HEK293 (cell line): ENCODE data around the gene CYP27C1.
"Not testable (repeated sequence)": the region's sequence is repeated elsewhere in the genome, so short reads cannot be mapped to it uniquely, and the experiment has no call there.

Source experiments
- CTCF ChIA-PET: fragments of 350-600 bp; formaldehyde crosslinking; extraction: SDS; loops from one replicate; lab custom pipeline; 2021; ENCODE audit warnings: antibody characterized with exemption; lab: Yijun Ruan, JAX
- POLR2A ChIA-PET: fragments of 300-600 bp; formaldehyde crosslinking; extraction: SDS; loops from one replicate; lab custom pipeline; 2020; ENCODE audit warnings: antibody characterized with exemption, inconsistent platforms; lab: Yijun Ruan, JAX
- H3K27ac ChIP-seq: fragments of 200-500 bp; sonication (Bioruptor generic); 2 replicates; pipeline ENCODE4 v1.5.1; 2014; ENCODE audit warnings: low read depth, low read length, control low read depth, inconsistent platforms; ENCODE audit errors: extremely low read depth
- H3K36me3 ChIP-seq, 2 experiments: fragments of 200-500 bp in 1 of 2; sonication (Bioruptor generic) in 1 of 2; 1 replicate in 1 of 2; 2 replicates in 1 of 2; pipeline ENCODE4 v1.5.1; 2014 to 2017; ENCODE audit warnings: inconsistent platforms in 2 of 2, low read length in 2 of 2; ENCODE audit not compliant: control insufficient read depth in 2 of 2, insufficient read depth in 1 of 2
- H3K4me1 ChIP-seq: fragments of 200-500 bp; sonication (Bioruptor generic); 2 replicates; pipeline ENCODE4 v1.5.1; 2014; ENCODE audit warnings: mild to moderate bottlenecking, low read length, inconsistent platforms; ENCODE audit not compliant: control insufficient read depth, insufficient read depth
- H3K4me3 ChIP-seq: 2 replicates; pipeline ENCODE4 v1.5.1; 2011; ENCODE audit warnings: low read depth, mild to moderate bottlenecking, control low read depth, low read length, moderate library complexity
- H3K9me3 ChIP-seq: fragments of 200-500 bp; sonication (Bioruptor generic); 2 replicates; pipeline ENCODE4 v1.5.1; 2014; ENCODE audit warnings: low read depth, low read length, inconsistent platforms; ENCODE audit not compliant: control insufficient read depth, insufficient read depth
- BCL6B ChIP-seq: fragments of 450-650 bp; formaldehyde crosslinking; IDR thresholded peaks from 2 replicates; pipeline ENCODE4 v1.5.1; 2017; ENCODE audit warnings: missing biosample characterization, missing genetic modification characterization
- MZF1 ChIP-seq: fragments of 450-650 bp; formaldehyde crosslinking; IDR thresholded peaks from 2 replicates; pipeline ENCODE4 v1.5.1; 2017; ENCODE audit warnings: missing biosample characterization, missing genetic modification characterization, borderline replicate concordance
- REPIN1 ChIP-seq: fragments of 450-650 bp; formaldehyde crosslinking; IDR thresholded peaks from 2 replicates; pipeline ENCODE4 v1.5.1; 2017; ENCODE audit warnings: missing biosample characterization, missing genetic modification characterization, low read depth
- ZBTB26 ChIP-seq: fragments of 450-650 bp; formaldehyde crosslinking; optimal IDR thresholded peaks from 2 replicates; pipeline ENCODE3; 2016; ENCODE audit warnings: missing biosample characterization, mild to moderate bottlenecking, missing genetic modification characterization
- ZFP3 ChIP-seq: fragments of 450-650 bp; formaldehyde crosslinking; IDR thresholded peaks from 2 replicates; pipeline ENCODE4 v1.5.1; 2016; ENCODE audit warnings: low read depth, missing biosample characterization, missing genetic modification characterization
- ZIC2 ChIP-seq: fragments of 450-650 bp; formaldehyde crosslinking; IDR thresholded peaks from 2 replicates; pipeline ENCODE4 v1.5.1; 2016; ENCODE audit warnings: missing biosample characterization, missing genetic modification characterization
- ZNF132 ChIP-seq: fragments of 450-650 bp; formaldehyde crosslinking; IDR thresholded peaks from 2 replicates; pipeline ENCODE4 v1.5.1; 2017; ENCODE audit warnings: missing biosample characterization, missing genetic modification characterization, borderline replicate concordance
- ZNF2 ChIP-seq: fragments of 450-650 bp; formaldehyde crosslinking; IDR thresholded peaks from 2 replicates; pipeline ENCODE4 v1.5.1; 2016; ENCODE audit warnings: missing biosample characterization, missing genetic modification characterization
- ZNF221 ChIP-seq: fragments of 450-650 bp; formaldehyde crosslinking; IDR thresholded peaks from 2 replicates; pipeline ENCODE4 v1.5.1; 2017; ENCODE audit warnings: missing biosample characterization, missing genetic modification characterization, borderline replicate concordance
- ZNF23 ChIP-seq: fragments of 450-650 bp; formaldehyde crosslinking; IDR thresholded peaks from 2 replicates; pipeline ENCODE4 v1.5.1; 2016; ENCODE audit warnings: missing biosample characterization, missing genetic modification characterization, borderline replicate concordance
- ZNF292 ChIP-seq: fragments of 450-650 bp; formaldehyde crosslinking; IDR thresholded peaks from 2 replicates; pipeline ENCODE4 v1.5.1; 2016; ENCODE audit warnings: low read depth, missing biosample characterization, missing genetic modification characterization, borderline replicate concordance
- ZNF366 ChIP-seq: fragments of 450-650 bp; formaldehyde crosslinking; conservative IDR thresholded peaks from 2 replicates; pipeline ENCODE4 v1.5.1; 2016; ENCODE audit warnings: missing biosample characterization, missing genetic modification characterization
- ZNF514 ChIP-seq: fragments of 450-650 bp; formaldehyde crosslinking; IDR thresholded peaks from 2 replicates; pipeline ENCODE4 v1.5.1; 2016; ENCODE audit warnings: missing biosample characterization, missing genetic modification characterization
- ZNF521 ChIP-seq: fragments of 450-650 bp; formaldehyde crosslinking; IDR thresholded peaks from 2 replicates; pipeline ENCODE4 v1.5.1; 2017; ENCODE audit warnings: missing biosample characterization, mild to moderate bottlenecking, missing genetic modification characterization
- ZNF530 ChIP-seq: fragments of 450-650 bp; formaldehyde crosslinking; IDR thresholded peaks from 2 replicates; pipeline ENCODE4 v1.5.1; 2016; ENCODE audit warnings: low read depth, missing biosample characterization, missing genetic modification characterization
- ZNF544 ChIP-seq: fragments of 450-650 bp; formaldehyde crosslinking; IDR thresholded peaks from 2 replicates; pipeline ENCODE4 v1.5.0; 2017; ENCODE audit warnings: missing biosample characterization, missing genetic modification characterization
- ZNF707 ChIP-seq: fragments of 450-650 bp; formaldehyde crosslinking; IDR thresholded peaks from 2 replicates; pipeline ENCODE4 v1.5.1; 2016; ENCODE audit warnings: missing biosample characterization, missing genetic modification characterization
- ZNF777 ChIP-seq: fragments of 450-650 bp; formaldehyde crosslinking; IDR thresholded peaks from 2 replicates; pipeline ENCODE4 v1.5.1; 2017; ENCODE audit warnings: missing biosample characterization, missing genetic modification characterization, borderline replicate concordance
- TF ChIP-seq, protein P1 (sequence below): fragments of 450-650 bp; formaldehyde crosslinking; IDR thresholded peaks from 2 replicates; pipeline ENCODE4 v1.5.1; 2016; ENCODE audit warnings: missing biosample characterization, missing genetic modification characterization

Gene CYP27C1

DNA sequence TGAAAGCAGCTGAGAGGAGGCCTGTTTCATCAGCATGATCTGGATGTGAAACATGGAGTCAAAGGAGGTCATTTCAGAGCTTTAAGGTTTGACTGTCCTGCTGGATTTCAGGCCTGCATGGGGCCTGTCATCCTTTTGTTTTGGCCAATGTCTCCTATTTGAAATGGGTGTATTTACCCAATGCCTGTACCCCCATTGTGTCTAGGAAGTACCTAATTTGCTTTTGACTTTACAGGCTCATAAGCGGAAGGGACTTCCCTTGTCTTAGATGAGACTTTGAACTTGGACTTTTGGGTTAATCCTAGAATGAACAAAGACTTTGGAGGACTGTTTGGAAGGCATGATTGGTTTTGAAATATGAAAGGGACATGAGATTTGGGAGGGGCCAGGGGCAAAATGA is 19.3 kb upstream of the CYP27C1 start:
- Histone ChIP-seq H3K36me3 (no peaks in the 10 kb centered on the region), H3K4me1 (no peaks in the 10 kb centered on the region), H3K27ac (no peak overlapping the region), H3K4me3 (no peak overlapping the region), H3K9me3 (no peaks in the 10 kb centered on the region)
- POLR2A ChIA-PET, result no interaction called here
- CTCF ChIA-PET, result interaction anchor here (0.6 to 1.0 kb wide), 2 partner anchors 12 to 42 kb away, joined by 3 read pairs; no protein-coding TSS in a partner anchor
- no peak for TF ChIP-seq ZNF544 (tag by site-specific recombination)
- TF ChIP-seq ZIC2 (tag by site-specific recombination), result no peak

DNA sequence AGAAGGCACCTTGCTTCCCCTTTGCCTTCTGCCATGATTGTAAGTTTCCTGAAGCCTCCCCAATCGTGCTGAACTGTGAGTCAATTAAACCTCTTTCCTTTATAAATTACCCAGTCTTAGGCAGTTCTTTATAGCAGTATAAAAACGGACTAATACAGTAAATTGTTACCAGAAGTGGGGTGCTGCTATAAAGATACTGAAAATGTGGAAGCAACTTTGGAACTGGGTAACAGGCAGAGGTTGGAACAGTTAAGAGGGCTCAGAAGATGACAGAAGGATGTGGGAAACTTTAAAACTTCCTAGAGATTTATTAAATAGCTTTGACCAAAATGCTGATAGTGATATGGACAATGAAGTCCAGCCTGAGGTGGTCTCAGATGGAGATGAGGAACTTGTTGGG is 17.7 kb upstream of the CYP27C1 start:
- POLR2A ChIA-PET, H3K36me3 ChIP-seq, H3K4me3 ChIP-seq, H3K9me3 ChIP-seq, H3K4me1 ChIP-seq, H3K27ac ChIP-seq: not testable (repeated sequence)
- peak; percentile 70; the same call in 1 of the 2 replicates for TF ChIP-seq ZNF707
- CTCF ChIA-PET, result interaction anchor here (0.6 to 1.4 kb wide), 2 partner anchors 10 to 215 kb away, joined by 3 to 4 read pairs; no protein-coding TSS in a partner anchor

DNA sequence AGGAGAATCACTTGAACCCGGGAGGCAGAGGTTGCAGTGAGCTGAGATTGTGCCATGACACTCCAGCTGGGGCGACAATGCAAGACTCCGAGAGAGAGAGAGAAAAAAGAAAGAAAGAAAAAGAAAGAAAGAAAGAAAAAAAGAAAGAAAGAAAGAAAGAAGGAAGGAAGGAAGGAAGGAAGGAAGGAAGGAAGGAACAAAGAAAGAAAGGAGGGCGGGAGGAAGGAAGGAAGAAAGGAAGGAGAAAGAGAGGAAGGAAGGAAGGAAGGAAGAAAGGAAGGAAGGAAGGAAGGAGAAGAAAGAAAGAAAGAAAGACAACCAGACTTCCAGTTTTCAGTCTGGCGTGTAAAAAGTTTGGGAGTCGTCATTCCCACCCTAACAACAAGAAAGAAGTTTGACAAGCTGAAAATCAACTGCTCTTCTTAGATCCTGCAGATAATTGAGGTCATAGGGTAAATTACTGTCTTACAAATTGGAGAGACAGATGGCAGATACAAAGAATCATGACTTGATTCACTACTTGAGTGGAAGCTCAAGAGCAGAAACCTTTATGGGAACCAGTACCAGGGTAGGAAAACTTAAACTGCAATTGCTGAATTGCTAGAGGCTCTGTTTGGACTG is 15.1 kb upstream of the CYP27C1 start:
- Histone ChIP-seq H3K36me3 (no peaks in the 10 kb centered on the region), H3K9me3 (no peaks in the 10 kb centered on the region), H3K4me1 (no peaks in the 10 kb centered on the region), H3K4me3 (no peak overlapping the region), H3K27ac (no peak overlapping the region)
- CTCF ChIA-PET, result interaction anchor here (0.6 kb wide), 1 partner anchor 244 kb away, joined by 4 read pairs; no protein-coding TSS in a partner anchor
- no peak for TF ChIP-seq MZF1 (tag by site-specific recombination)
- peak; percentile 88 for TF ChIP-seq ZNF366 (tag by site-specific recombination)
- POLR2A ChIA-PET, result interaction anchor here (0.6 kb wide), 1 partner anchor 402 kb away, joined by 5 read pairs; no protein-coding TSS in a partner anchor

- H3K4me3 ChIP-seq, result no peak overlapping the region
- CTCF ChIA-PET, result no interaction called here
- H3K27ac ChIP-seq, result no peak overlapping the region
- POLR2A ChIA-PET, result no interaction called here
- TF ChIP-seq ZNF221 (tag by site-specific recombination) (no peak), ZNF23 (tag by site-specific recombination) (no peak)
- TF ChIP-seq, all 188 proteins: peak for 0
- H3K9me3 ChIP-seq, result no peaks in the 10 kb centered on the region
- H3K36me3 ChIP-seq, result no peaks in the 10 kb centered on the region
- H3K4me1 ChIP-seq, result no peaks in the 10 kb centered on the region
Measured at GRCh38 chr2:127233710-127234109, 13.6 kb upstream of the CYP27C1 start.

DNA sequence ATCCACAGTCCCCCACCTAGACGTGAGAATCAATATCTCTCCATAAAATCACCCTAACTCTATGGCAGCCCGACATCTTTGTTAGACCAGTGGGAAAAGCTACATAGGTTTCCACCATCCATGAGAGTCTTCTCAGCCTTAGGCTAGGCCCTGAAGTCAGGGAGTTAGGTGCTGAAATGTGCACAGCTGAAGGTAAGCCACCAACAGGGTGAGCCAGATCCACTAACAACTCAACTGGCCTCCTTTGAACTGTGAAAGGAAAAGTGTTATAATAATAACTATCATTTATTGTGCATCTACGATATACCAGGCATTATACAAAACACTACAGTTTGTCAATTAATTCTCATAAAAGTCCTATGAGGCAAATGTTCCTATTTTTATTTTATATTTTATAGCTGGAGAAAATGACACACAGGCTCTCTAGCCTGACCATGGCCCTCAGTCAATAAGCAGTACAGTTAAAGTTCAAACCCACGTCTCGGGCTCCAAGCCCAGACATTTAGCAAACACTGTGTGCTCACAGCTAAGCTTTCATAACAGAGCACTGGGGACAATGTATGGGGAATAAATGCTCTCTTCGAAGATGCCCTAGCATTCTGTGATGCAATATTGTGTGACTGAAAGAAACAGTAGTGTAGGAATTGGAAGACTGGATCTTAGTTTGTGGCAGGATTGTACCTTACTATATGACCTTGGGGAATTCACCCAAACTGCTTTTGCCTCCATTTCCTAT is 11.2 kb upstream of the CYP27C1 start:
- H3K27ac ChIP-seq, result no peak overlapping the region
- no peaks in the 10 kb centered on the region for H3K36me3 ChIP-seq
- peaks cover 6% of the 10 kb centered on the region for H3K4me1 ChIP-seq
- CTCF ChIA-PET, result no interaction called here
- no peaks in the 10 kb centered on the region for H3K9me3 ChIP-seq
- POLR2A ChIA-PET, result no interaction called here
- no peak for TF ChIP-seq ZNF2 (tag by site-specific recombination)
- no peak for TF ChIP-seq ZNF707
- TF ChIP-seq ZNF777 (tag by site-specific recombination), result no peak
- TF ChIP-seq ZFP3, result no peak
- no peak for TF ChIP-seq ZNF292 (tag by site-specific recombination)
- no peak for TF ChIP-seq BCL6B (tag by site-specific recombination)
- TF ChIP-seq ZNF514 (tag by site-specific recombination), result no peak
- TF ChIP-seq ZBTB26 (tag by site-specific recombination), result no peak
- TF ChIP-seq, protein P1, sequence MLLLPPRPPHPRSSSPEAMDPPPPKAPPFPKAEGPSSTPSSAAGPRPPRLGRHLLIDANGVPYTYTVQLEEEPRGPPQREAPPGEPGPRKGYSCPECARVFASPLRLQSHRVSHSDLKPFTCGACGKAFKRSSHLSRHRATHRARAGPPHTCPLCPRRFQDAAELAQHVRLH (tag by site-specific recombination), result no peak
- TF ChIP-seq ZNF132 (tag by site-specific recombination), result no peak
- TF ChIP-seq REPIN1, result no peak
- no peak for TF ChIP-seq ZNF521 (tag by site-specific recombination)
- no peak for TF ChIP-seq ZNF530 (tag by site-specific recombination)
- H3K4me3 ChIP-seq, result no peak overlapping the region
